Eye (tissue), 1 donor: ENCODE results near the gene CABS1.

ENCODE experiments used
- DNase-seq: peaks from one replicate; pipeline ENCODE4 v3.0.0-alpha.2; 2015

CABS1 gene

DNA sequence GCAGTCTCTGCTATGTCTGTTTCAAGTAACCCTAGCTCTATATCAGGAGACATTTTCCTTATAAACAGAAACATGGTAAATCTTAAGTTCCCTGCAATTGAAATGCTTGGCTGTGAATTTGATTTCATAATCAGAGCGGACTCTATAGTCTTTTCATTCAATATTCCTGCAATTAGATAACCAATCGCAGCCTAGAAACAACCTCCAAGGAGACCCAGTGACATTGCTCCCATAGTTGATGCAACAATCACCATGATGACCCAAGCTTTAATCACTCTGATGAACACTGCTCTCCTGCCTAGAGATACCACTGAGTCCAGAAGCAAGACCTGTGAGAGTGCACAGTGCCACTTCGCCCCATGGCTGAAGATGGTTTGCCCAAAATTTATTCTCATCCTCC is at the start of gene CABS1:
Gene CABS1, plus strand, starts transcription at position 301 of the 400 bp plus-strand sequence. Its CDS starts 59 bp downstream, at position 360.
- DNase-seq: no peak

DNA sequence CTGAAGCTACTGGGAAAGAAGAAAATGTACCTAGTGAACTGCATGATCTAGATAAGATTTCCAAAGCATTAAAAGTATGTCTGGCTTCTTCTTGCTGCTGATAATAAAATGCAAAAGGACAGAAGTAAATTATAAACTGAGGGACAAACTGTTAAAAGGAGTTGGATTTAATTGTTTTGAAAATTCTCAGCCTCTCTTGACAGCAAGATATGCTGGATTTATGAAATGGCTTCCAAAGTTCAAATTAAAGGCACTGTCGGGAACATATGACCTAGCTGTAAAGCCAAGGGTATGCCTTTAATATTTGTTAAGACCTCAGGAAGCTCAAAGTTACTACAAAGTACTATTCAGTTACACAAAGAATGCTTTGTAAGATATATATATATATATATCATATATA is 46.1 kb upstream of the CABS1 start:
- no peak for DNase-seq

DNA sequence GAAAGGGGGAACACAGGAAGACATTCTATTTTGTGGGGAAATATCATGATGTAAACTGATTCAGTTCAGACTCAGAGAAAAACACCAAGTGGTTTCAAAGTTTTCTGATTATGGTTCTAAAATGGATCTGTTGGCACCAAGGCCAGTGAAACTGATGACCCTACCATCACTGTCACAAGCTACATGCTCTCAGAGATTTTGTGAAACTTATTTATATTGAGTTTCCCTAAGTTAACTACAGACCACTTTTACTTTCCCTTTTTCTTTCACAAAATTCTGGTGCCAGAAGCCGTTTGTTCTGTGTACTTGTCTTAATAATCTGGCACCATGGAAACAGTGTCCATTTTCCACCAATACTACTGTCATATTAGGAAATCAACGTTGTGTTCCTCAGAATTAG is 43.4 kb upstream of the CABS1 start:
- DNase-seq: no peak

DNA sequence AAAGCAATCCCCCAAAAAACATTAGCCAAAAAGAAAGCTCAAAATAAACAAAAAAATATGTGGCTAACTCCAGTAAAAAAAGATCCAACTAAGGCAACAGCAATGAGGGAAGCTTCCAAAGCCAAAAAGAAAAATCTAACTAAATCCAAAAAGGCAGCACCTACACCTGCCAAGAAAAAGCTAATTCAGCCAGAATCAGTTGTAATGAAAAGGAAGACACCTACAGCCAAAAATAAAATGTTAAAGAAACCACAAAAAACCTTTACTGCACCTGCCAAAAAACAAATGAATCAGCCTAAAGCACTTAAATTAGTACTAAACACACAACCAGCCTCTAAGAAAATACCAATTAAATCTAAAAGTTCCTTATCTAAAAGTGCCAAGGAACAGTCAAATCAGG is 37.2 kb upstream of the CABS1 start:
- DNase-seq: no peak

DNA sequence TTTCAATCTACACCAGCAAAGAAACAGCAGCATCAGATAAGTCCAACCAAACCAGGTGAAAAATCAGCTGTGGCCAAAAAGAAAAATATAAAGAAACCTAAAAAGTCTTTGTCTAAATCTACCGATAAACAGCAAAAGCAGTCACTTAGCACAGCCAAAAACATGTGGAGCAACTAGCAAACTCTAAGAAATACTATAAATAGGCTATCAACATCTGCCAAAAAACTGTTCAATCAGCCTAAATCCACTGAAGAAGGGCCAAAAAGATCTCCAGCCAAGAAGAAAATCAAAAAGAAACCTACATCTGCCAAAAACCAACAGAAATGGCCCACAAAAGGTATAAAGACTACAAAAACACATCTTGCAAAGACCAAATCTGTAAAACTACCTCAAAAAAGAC is 36.7 kb upstream of the CABS1 start:
- peak; percentile 42 for DNase-seq

DNA sequence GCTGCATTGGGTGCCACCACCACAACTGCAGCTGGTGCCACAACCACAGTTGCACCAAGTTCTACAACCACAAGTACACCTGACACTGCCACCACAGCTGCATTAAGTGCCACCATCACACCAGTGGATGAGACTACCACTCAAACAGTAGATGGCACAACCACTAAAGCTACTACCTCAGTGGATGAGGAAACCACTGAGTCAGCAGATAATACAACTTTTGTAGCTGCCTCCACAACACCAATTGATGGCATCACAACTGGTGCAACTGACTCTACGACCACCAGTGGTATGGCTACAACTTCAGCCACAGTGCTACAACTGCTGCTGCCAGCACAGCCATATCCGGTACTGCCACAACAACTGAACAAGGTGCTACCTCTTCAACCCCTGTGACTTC is 35.1 kb upstream of the CABS1 start:
- no peak for DNase-seq

DNA sequence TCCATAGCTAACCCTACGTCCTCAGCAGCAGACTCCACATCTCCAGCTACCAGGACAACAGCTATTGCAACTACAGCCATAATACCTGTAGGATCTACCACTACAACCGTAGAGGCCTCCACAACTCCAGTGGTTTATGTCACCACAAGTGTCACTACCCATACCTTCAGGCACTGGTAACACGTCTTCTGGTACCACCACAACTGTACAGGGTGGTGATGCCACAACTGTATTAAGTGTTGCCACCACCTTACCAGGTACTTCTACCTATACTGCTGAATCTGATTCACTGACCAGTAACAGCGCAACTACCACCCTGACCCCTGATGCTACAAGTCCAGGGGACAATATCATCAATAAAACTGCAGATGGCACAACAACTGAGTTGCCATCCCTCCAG is 34.6 kb upstream of the CABS1 start:
- no peak for DNase-seq

DNA sequence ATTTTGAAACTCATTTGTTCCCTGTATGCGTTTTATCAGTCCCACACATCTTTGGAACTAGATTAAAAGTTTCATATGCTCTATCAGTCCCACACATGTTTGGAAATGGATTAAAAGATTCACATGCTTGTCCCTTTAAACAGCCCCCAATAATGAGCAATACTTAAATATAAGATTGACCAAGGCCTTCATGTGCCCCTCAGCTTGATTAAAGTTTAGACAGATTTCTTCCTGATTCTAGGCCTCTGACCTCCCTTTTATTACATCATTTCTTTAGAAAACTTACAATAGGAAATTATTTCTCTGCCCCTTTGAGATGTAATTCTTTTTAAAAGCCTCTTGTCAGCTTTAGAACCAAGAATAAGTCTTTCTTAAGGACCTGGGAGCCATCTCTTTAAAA is 31.7 kb upstream of the CABS1 start:
- no peak for DNase-seq

DNA sequence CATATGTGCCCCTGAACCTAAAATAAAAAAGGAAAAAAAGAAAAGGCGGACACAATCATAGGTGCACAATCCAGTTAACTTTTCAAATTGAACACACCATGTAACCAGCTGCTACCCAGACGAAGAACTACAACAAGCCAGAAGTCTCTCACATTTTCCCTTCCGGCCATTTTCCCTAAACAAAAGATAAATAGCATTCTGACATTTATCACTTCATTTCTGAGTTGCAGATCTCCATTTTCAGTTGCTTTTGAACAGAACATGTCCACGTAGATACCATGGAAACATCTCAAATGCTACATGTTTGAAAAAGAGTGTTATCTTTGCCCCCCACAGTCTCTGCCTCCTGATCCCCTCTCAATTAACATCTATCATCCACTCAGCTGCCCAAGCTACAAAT is 29.2 kb upstream of the CABS1 start:
- DNase-seq: no peak

DNA sequence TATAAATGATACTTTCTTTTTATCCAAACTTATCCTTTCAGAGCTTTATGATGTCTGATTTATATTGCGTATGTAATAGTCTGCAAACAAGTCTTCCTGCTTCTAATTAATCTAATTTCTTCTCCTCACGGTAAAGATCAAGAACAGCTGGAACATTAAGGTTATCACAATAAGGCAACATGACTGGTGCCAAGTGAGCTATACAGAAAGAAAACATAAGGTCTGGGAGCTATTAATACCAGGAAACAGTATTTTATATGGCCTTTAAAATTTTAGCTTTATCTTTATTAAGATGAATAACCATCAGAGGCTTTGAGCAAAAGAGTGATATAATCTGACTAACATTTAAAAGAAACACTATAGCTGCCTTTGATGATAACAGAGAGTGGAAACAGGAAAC is 28.7 kb upstream of the CABS1 start:
- DNase-seq: no peak

DNA sequence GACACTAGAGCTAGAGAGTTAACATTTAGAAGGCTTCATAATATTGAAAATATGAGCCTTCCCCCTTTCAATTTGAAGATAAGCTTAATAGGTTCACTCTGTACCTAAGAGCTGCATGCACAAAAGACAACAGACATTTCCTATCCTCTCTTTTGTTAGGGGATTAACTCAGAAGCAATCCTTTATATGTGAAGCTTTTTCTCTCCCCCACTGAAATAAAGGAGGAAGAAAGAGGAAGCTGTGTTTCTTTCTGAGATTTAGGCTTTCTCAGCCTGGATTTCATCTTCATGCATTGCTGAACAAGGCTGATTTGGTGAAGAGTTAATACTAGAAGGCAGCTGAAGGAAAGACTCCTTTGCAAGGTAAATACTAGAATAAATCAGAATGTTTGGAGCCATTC is 21.0 kb upstream of the CABS1 start:
- no peak for DNase-seq

DNA sequence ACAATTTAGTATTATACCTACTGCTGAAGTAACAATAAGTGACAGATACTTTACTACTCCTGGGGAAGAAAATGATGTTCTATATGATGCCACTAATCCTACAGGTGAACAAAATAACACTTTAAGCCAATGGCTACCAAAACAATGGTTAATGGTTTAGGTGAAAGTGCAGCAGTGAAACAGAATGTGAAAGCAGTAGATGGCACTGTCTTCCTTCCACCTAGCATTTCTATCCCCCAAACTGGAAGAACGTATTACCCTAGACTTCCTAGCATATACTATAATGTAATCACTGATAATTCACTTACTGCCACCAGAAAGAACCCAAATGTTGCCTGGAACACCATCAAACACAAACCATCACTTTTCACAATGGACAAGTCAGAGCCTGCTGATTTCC is 18.9 kb upstream of the CABS1 start:
- no peak for DNase-seq

DNA sequence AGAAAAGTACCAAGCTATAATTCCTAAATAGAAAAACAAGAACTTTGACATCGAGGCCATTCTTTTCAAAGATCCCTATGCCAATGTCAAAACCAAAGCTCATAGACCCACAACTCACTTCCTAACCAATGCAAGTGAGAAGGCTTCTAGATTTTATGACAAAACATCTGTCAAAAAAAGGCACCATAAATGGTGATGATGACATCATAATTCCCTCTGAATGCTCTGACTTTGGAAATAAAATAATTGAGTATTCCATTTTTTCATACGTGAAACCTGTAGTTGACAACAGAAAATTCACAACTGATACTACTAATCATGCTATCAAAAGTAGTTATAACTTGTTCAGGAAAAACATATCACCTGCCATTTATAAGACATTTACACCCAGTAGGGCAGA is 8.7 kb upstream of the CABS1 start:
- DNase-seq: no peak

DNA sequence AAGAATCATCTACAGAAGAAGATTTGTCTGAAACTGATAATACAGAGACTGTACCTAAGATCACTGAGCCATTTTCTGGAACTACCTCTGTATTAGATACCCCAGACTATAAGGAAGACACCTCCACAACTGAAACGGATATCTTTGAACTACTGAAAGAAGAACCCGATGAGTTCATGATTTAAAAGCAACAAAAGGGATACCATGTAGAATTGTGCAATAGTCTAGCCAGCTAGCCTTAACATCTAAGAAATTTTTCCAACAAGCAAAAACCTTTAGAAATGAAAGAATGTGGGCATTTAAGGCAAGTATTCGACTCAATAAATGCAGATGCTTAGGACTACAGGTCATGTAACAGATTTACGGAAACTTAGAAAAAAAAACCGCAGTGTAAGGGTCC is 1.3 kb downstream of the CABS1 start:
- no peak for DNase-seq

DNA sequence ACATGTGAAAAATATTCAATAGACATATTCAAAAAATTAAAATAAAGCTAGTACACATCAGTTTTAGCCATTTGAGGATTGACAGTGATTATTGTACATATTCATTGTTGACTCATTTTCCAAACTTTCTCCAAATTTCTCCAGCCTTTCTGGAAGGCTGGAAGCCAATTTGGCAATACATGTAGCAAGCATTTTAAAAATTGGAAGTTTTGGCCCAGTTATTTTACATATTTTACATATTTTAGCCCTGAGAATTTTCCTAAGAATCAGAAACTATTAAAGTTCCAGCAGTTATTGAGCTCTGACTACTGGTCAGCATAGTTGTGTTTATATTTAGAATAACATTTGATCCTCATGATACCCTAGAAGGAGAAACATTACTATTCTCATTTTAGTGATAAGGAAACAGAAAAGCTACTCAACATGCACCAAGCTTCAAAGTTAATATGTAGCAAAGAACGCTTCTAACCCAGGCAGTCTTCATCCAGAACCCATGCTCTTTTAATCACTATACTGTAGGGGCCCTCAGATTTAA is 3.2 kb downstream of the CABS1 start:
- DNase-seq: no peak

DNA sequence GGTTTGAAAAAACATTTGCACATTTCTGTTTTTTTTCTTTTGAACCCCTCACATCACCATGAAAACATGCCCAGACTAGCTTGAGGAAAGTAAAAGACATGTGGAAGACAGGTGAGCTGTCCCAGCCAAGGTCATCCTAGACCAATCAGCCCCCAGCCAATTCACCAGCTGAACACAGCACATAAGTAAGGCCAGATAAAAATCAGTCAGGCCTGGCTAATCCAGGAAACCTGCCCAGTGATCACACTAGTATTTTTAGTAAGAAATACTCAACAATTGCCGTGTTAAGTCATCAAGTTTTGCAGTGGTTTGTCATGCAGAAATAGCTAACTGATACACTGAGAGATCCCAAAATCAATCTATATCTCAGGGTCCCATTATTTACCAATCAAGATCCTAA is 21.4 kb downstream of the CABS1 start:
- no peak for DNase-seq

DNA sequence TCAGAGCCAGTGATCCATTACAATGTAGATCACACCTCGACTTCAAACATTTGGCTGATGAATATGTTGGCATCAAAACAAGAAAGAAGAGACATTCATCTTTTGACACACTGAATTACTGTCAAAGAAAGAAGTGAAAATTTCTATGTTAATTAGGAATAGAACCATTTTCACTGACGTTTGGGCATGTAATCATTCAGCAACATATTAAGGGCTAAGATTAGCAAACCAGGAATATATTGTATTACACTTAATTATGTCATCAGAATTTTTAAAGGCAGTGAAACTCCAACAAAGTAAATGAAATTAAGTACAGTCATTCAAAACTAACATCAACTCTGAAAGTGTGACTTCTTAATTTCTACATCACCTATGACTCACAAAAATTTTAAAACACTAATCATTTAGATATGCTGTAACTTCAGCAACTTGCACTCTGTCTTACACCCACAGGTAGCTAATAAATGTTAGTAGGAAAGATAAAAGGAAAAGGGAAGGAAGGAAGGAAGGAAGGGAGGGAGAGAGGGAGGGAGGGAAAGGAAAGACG is 24.4 kb downstream of the CABS1 start:
- no peak for DNase-seq

DNA sequence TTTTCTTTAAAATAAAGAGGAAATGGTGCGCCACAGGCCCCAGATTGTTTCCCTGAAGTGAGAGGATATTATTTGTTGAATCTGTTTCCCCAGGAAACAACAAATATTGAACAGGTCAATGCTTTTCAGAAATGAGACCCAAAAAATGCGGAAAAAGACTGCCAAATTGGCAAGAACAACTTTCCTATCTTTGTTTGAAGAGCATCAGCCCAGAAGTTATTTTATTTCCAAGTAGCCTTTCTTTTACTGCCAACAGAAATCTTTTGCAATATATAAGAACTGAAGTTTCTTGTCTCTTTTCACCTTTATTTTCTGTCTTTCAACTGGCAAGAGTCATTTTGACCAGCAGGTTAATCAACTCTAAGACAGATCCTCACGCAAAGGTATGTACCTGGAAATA is 25.7 kb downstream of the CABS1 start, which contains the start of gene SMR3A:
Gene SMR3A, plus strand, starts transcription at position 301 of the 400 bp plus-strand sequence. CDS start 1,356 bp downstream, outside the sequence.
- no peak for DNase-seq

DNA sequence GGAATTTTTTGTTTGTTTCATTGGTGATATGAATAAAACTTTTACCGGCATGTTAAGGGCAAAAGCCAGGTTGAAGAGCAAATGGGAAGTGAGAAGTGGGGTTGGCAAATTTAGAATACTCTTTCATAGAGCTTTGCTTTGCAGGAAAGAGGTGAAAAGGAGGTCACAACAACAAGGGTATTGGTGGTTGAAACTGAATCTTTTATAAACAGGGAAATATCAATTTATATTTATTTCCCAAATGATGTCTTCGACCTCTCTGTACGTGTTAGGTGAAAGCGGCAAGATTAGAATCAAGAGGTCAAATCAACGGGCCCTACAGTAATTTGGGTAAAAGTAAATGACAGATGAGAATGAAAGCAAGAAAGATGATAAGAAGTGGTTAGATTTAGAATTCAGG is 29.2 kb downstream of the CABS1 start:
- DNase-seq: no peak

DNA sequence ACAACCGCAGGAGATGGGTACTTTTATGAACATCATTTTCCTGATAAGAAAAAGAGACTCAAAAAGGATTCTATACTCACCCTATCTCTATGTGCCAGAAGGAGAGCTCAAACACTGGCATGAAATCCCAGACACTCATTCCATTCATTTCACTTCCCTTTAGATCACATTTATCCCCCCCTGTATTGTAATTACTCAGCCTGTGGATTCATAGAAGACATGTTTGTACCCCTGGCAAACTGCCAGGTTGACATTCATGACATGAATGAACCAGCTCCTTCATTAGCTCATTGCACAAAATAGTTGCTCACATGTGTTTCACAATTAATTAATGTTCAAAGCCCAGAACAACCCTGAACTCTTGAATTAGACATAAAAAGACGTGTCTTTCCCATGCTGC is 30.7 kb downstream of the CABS1 start:
- peak; percentile 70 for DNase-seq

DNA sequence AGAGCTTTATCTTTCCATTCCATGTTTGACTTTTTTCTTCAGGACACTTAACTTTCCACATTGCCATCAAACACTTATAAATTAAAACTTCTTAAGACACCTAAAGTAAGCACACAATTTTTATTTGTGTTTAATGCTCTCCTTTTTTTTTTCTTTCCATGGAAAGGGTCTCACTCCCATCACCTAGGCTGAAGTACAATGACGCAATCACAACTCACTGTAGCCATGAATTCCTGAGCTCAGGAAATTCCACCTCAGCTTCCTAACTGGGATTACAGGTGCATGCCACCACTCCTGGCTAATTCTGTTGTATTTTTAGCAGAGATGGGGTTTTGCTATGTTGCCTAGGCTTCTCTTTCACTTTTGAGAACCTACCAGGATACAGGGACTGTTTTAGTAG is 33.0 kb downstream of the CABS1 start:
- DNase-seq: no peak

DNA sequence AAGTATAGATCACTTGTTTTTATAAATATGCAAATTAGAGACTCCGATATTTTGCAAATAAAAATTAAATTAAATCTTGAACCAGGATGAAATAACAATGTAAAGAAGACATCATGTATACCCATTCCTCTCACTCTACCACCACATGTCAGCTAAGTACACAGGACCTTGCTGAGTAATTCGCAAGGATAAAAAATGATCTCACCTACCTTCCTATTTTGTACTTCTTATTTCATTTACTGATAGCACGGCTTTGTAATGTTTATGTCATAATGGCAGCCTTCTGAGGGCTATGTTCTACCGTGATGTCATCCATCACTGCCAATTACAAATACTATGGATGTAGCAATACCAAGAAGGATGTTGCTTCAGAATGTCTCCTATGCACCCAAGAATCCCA is 37.2 kb downstream of the CABS1 start:
- DNase-seq: no peak

DNA sequence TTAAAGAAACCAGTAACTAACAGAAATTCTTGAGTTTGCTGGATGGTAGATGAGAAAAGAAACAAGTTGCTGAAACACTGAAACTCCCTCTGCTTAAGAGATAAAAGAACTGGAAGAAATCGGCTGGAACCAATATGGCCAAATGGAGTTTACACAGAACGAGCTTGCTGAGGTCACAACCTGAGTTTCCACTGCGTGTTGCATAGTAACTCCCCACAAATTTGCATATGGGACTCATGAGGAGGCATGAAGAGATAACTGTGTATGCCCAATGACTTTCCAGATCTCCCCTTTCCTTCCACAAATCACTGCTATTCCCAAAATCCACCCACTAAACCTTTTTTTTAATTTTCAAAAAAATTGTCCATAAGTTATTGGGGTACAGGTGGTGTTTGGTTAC is 38.0 kb downstream of the CABS1 start:
- DNase-seq: no peak

DNA sequence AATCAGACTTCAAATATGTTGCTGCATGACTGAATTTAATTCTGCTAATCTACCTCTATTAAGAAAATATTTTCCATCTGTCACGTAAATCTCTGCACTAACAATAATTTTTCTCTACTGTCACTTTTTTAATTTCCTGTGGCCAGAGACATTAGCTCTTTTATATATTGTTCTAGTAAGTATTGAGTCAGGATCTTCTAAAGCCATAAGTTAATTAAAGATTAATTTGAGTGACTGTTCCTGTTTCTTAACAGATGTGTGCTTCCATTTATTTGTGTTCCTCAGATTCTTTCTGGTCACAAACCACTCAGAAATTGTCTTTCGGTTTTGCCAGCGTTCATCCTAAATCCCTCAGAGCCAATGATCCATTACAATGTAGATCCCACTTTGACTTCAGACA is 45.8 kb downstream of the CABS1 start:
- DNase-seq: no peak

DNA sequence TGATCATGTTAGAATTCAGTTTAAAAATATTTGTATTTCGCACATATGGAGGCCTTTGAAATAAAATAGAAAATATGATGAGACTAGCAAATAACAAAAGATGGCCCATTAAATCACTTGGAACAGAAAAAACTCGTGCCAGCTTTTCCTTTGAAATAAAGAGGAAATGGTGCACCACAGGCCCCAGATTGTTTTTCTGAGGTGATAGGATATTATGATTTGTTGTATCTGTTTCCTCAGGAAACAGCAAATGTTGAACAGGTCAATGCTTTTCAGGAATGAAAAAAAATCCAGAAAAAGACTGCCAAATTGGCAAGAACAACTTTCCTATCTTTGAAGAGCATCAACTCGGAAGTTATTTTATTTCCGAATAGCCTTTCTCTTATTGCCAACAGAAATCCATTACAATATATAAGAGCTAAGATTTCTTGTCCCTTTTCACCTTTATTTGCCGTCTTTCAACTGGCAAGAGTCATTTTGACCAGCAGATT is 48.0 kb downstream of the CABS1 start, which contains the start of gene SMR3B:
Gene SMR3B, plus strand, starts transcription at position 441 of the 491 bp plus-strand sequence. CDS start 1,380 bp downstream, outside the sequence.
- DNase-seq: no peak
